ENCODE data around the gene CCDC91.

CCDC91 gene

GRCh38 chr12:28286352-28286751 is 96.1 kb downstream of the CCDC91 start:
- Histone ChIP-seq H2BK5ac (ENCODE audit: low read depth, low read length, poor library complexity, severe bottlenecking) (no peak overlapping the region), H4K91ac (ENCODE audit: low read length) (no peak overlapping the region), H3K4me3 (ENCODE audit: insufficient read depth in 1 of 2, low read depth in 1 of 2, low read length in 2 of 2) (no peak overlapping the region), H2BK15ac (ENCODE audit: low read depth, poor library complexity, severe bottlenecking) (no peak overlapping the region), H3K36me3 (ENCODE audit: control insufficient read depth in 1 of 2, insufficient read depth in 2 of 2, low read depth in 1 of 2, low read length in 2 of 2) (no peaks in the 10 kb centered on the region), H4K8ac (ENCODE audit: low read length) (no peak overlapping the region), H3K14ac (ENCODE audit: low read length in 2 of 2) (no peak overlapping the region), H3K4ac (ENCODE audit: low read depth in 1 of 2, low read length in 2 of 2) (no peak overlapping the region), H2BK120ac (ENCODE audit: low read depth, low read length) (no peak overlapping the region), H3K27me3 (ENCODE audit: control insufficient read depth in 1 of 2, insufficient read depth in 1 of 2, low read length in 2 of 2) (no peaks in the 10 kb centered on the region), H3K79me1 (replicated peaks; ENCODE audit: low read length, poor library complexity, severe bottlenecking) (peaks cover 2% of the 10 kb centered on the region), H2AK5ac (ENCODE audit: low read length, severe bottlenecking) (no peak overlapping the region), H3K27ac (ENCODE audit: low read length, poor library complexity, severe bottlenecking) (no peak overlapping the region), H2BK12ac (ENCODE audit: low read length in 2 of 2) (no peak overlapping the region), H3K9me3 (ENCODE audit: control insufficient read depth, low read length) (peaks cover 26% of the 10 kb centered on the region), H3K23ac (ENCODE audit: low read length in 2 of 2) (no peak overlapping the region), H2AFZ (ENCODE audit: low read depth, low read length) (no peak overlapping the region), H3K18ac (ENCODE audit: low read depth in 1 of 2, low read length in 2 of 2) (no peak overlapping the region), H3K4me2 (ENCODE audit: low read length, poor library complexity, severe bottlenecking) (no peak overlapping the region), H3K9ac (ENCODE audit: low read length) (no peak overlapping the region), H3K4me1 (ENCODE audit: control insufficient read depth, insufficient read depth, low read depth, low read length) (no peaks in the 10 kb centered on the region)
- no peak for DNase-seq

GRCh38 chr12:28290262-28290661 is 100.0 kb downstream of the CCDC91 start:
- no peak overlapping the region for H2AFZ ChIP-seq (ENCODE audit: low read depth, low read length)
- no peak overlapping the region for H3K4me2 ChIP-seq (ENCODE audit: low read length, poor library complexity, severe bottlenecking)
- no peak overlapping the region for H3K4me3 ChIP-seq (ENCODE audit: insufficient read depth in 1 of 2, low read depth in 1 of 2, low read length in 2 of 2)

GRCh38 chr12:28292699-28293098 is 102.4 kb downstream of the CCDC91 start:
- Histone ChIP-seq H3K27me3 (ENCODE audit: control insufficient read depth in 1 of 2, insufficient read depth in 1 of 2, low read length in 2 of 2) (no peaks in the 10 kb centered on the region), H3K4me2 (ENCODE audit: low read length, poor library complexity, severe bottlenecking) (no peak overlapping the region), H3K18ac (ENCODE audit: low read depth in 1 of 2, low read length in 2 of 2) (no peak overlapping the region), H3K14ac (ENCODE audit: low read length in 2 of 2) (no peak overlapping the region), H4K8ac (ENCODE audit: low read length) (no peak overlapping the region), H2BK15ac (ENCODE audit: low read depth, poor library complexity, severe bottlenecking) (no peak overlapping the region), H3K4ac (ENCODE audit: low read depth in 1 of 2, low read length in 2 of 2) (no peak overlapping the region), H3K23ac (ENCODE audit: low read length in 2 of 2) (no peak overlapping the region), H3K79me1 (replicated peaks; ENCODE audit: low read length, poor library complexity, severe bottlenecking) (peaks cover 4% of the 10 kb centered on the region), H2AFZ (ENCODE audit: low read depth, low read length) (no peak overlapping the region), H2AK5ac (ENCODE audit: low read length, severe bottlenecking) (no peak overlapping the region), H3K27ac (ENCODE audit: low read length, poor library complexity, severe bottlenecking) (no peak overlapping the region), H3K9me3 (ENCODE audit: control insufficient read depth, low read length) (peaks cover 24% of the 10 kb centered on the region), H3K4me3 (ENCODE audit: insufficient read depth in 1 of 2, low read depth in 1 of 2, low read length in 2 of 2) (no peak overlapping the region), H2BK12ac (ENCODE audit: low read length in 2 of 2) (no peak overlapping the region), H3K36me3 (ENCODE audit: control insufficient read depth in 1 of 2, insufficient read depth in 2 of 2, low read depth in 1 of 2, low read length in 2 of 2) (peaks cover 0 to 8% of the 10 kb centered on the region in 2 experiments), H2BK5ac (ENCODE audit: low read depth, low read length, poor library complexity, severe bottlenecking) (no peak overlapping the region), H3K4me1 (ENCODE audit: control insufficient read depth, insufficient read depth, low read depth, low read length) (no peaks in the 10 kb centered on the region), H4K91ac (ENCODE audit: low read length) (no peak overlapping the region), H3K9ac (ENCODE audit: low read length) (no peak overlapping the region), H2BK120ac (ENCODE audit: low read depth, low read length) (no peak overlapping the region)
- no peak for DNase-seq
- 100% methylated on average over 1 of the region's 2 CpGs for WGBS

More at GRCh38 chr12:28290262-28290661, 100.0 kb downstream of the CCDC91 start:
- no peak overlapping the region for H3K9ac ChIP-seq (ENCODE audit: low read length)
- H3K36me3 ChIP-seq (ENCODE audit: control insufficient read depth in 1 of 2, insufficient read depth in 2 of 2, low read depth in 1 of 2, low read length in 2 of 2), result peaks cover 0 to 8% of the 10 kb centered on the region in 2 experiments
- H3K79me1 ChIP-seq (replicated peaks; ENCODE audit: low read length, poor library complexity, severe bottlenecking), result peaks cover 4% of the 10 kb centered on the region
- no peak overlapping the region for H3K14ac ChIP-seq (ENCODE audit: low read length in 2 of 2)
- H3K9me3 ChIP-seq (ENCODE audit: control insufficient read depth, low read length), result peaks cover 24% of the 10 kb centered on the region
- no peak overlapping the region for H4K8ac ChIP-seq (ENCODE audit: low read length)
- H2BK12ac ChIP-seq (ENCODE audit: low read length in 2 of 2), result no peak overlapping the region
- no peak overlapping the region for H4K91ac ChIP-seq (ENCODE audit: low read length)
- no peak overlapping the region for H2BK120ac ChIP-seq (ENCODE audit: low read depth, low read length)
- H2AK5ac ChIP-seq (ENCODE audit: low read length, severe bottlenecking), result no peak overlapping the region
- H2BK5ac ChIP-seq (ENCODE audit: low read depth, low read length, poor library complexity, severe bottlenecking), result no peak overlapping the region
- no peak overlapping the region for H3K4ac ChIP-seq (ENCODE audit: low read depth in 1 of 2, low read length in 2 of 2)
- no peak overlapping the region for H2BK15ac ChIP-seq (ENCODE audit: low read depth, poor library complexity, severe bottlenecking)
- H3K4me1 ChIP-seq (ENCODE audit: control insufficient read depth, insufficient read depth, low read depth, low read length), result no peaks in the 10 kb centered on the region
- DNase-seq, result no peak
- H3K27ac ChIP-seq (ENCODE audit: low read length, poor library complexity, severe bottlenecking), result no peak overlapping the region
- no peaks in the 10 kb centered on the region for H3K27me3 ChIP-seq (ENCODE audit: control insufficient read depth in 1 of 2, insufficient read depth in 1 of 2, low read length in 2 of 2)
- H3K23ac ChIP-seq (ENCODE audit: low read length in 2 of 2), result no peak overlapping the region
- H3K18ac ChIP-seq (ENCODE audit: low read depth in 1 of 2, low read length in 2 of 2), result no peak overlapping the region

- DNase-seq, result no peak
- Histone ChIP-seq H3K23ac (ENCODE audit: low read length in 2 of 2) (no peak overlapping the region), H3K4ac (ENCODE audit: low read depth in 1 of 2, low read length in 2 of 2) (no peak overlapping the region), H3K27me3 (ENCODE audit: control insufficient read depth in 1 of 2, insufficient read depth in 1 of 2, low read length in 2 of 2) (no peaks in the 10 kb centered on the region), H3K4me1 (ENCODE audit: control insufficient read depth, insufficient read depth, low read depth, low read length) (no peaks in the 10 kb centered on the region), H3K79me1 (replicated peaks; ENCODE audit: low read length, poor library complexity, severe bottlenecking) (peaks cover 2% of the 10 kb centered on the region), H2AFZ (ENCODE audit: low read depth, low read length) (no peak overlapping the region), H2AK5ac (ENCODE audit: low read length, severe bottlenecking) (no peak overlapping the region), H4K91ac (ENCODE audit: low read length) (no peak overlapping the region), H3K4me2 (ENCODE audit: low read length, poor library complexity, severe bottlenecking) (no peak overlapping the region), H2BK120ac (ENCODE audit: low read depth, low read length) (no peak overlapping the region), H3K36me3 (ENCODE audit: control insufficient read depth in 1 of 2, insufficient read depth in 2 of 2, low read depth in 1 of 2, low read length in 2 of 2) (peaks cover 0 to 8% of the 10 kb centered on the region in 2 experiments), H3K9ac (ENCODE audit: low read length) (no peak overlapping the region), H2BK12ac (ENCODE audit: low read length in 2 of 2) (no peak overlapping the region), H3K4me3 (ENCODE audit: insufficient read depth in 1 of 2, low read depth in 1 of 2, low read length in 2 of 2) (no peak overlapping the region), H3K14ac (ENCODE audit: low read length in 2 of 2) (no peak overlapping the region), H2BK5ac (ENCODE audit: low read depth, low read length, poor library complexity, severe bottlenecking) (no peak overlapping the region), H3K18ac (ENCODE audit: low read depth in 1 of 2, low read length in 2 of 2) (no peak overlapping the region), H4K8ac (ENCODE audit: low read length) (no peak overlapping the region), H3K27ac (ENCODE audit: low read length, poor library complexity, severe bottlenecking) (no peak overlapping the region), H2BK15ac (ENCODE audit: low read depth, poor library complexity, severe bottlenecking) (no peak overlapping the region), H3K9me3 (ENCODE audit: control insufficient read depth, low read length) (peaks cover 17% of the 10 kb centered on the region)
- 97% methylated on average over 4 of the region's 6 CpGs for WGBS
Observed at GRCh38 chr12:28294300-28294699, 104.0 kb downstream of the CCDC91 start.

Data from mesenchymal stem cell (in vitro differentiated cells and primary cell).